Body of pancreas (tissue), 4 donors: ENCODE data around the gene ZMAT3. TPM values are rescaled to one million over a fixed set of nuclear protein-coding genes. Genes with fewer than 3 reads are reported as not detected.

ENCODE experiments used
- ATAC-seq: fragments of 150-250 bp; one replicate; pipeline ENCODE4 v1.9.1; 2016
- DNase-seq, 4 donors: peaks; one replicate each; pipeline ENCODE4 v3.0.0-alpha.2; 2019
- H3K27ac ChIP-seq, 4 donors: fragments of 200-600 bp; sonication (generic); 1 replicate in 3 of 4; 2 replicates in 1 of 4; pipeline versions ENCODE4 v1.5.1 to v1.6.1; 2016 to 2019; ENCODE audit warnings: mild to moderate bottlenecking in 1 of 4, mixed read lengths in 1 of 4, moderate library complexity in 1 of 4
- H3K27me3 ChIP-seq, 2 donors: fragments of 200-600 bp; sonication (generic); one replicate each; pipeline ENCODE4 v1.6.0; 2016; ENCODE audit warnings: mild to moderate bottlenecking in 1 of 2
- H3K36me3 ChIP-seq, 2 donors: fragments of 200-600 bp; sonication (generic); replicated peaks in 1 of 2; 2 replicates each; pipeline ENCODE4 v1.5.1; 2016; ENCODE audit warnings: low read depth in 2 of 2; ENCODE audit not compliant: insufficient read depth in 1 of 2
- H3K4me1 ChIP-seq: fragments of 200-600 bp; sonication (generic); one replicate; pipeline ENCODE4 v1.6.0; 2016
- H3K4me3 ChIP-seq, 2 donors: fragments of 200-600 bp; sonication (generic); 1 replicate in 1 of 2; 2 replicates in 1 of 2; pipeline ENCODE4 v1.5.1; 2016 to 2019
- H3K9me3 ChIP-seq, 3 donors: fragments of 200-600 bp; sonication (generic); 1 replicate in 2 of 3; 2 replicates in 1 of 3; pipeline ENCODE4 v1.5.1; 2016
- POLR2A ChIP-seq, 3 donors: fragments of 450-650 bp; IDR thresholded peaks; one replicate each; pipeline ENCODE4 v1.6.1; 2016; ENCODE audit warnings: antibody characterized with exemption in 3 of 3, mild to moderate bottlenecking in 2 of 3
- WGBS, 2 donors: methylation state at CpG; one replicate each; pipeline ENCODE4 v1.1.5; 2017; 5-methylcytosine and 5-hydroxymethylcytosine counted together
- intact Hi-C: fragments of 100-400 bp; cut with DNase I; formaldehyde crosslinking; loops from one replicate; pipeline ENCODE4 v1.15.1; 2023
- total RNA-seq, 2 donors: library from RNA; depleted of rRNA; stranded (reverse); fragments of >200 nt; gene quantifications; one replicate each; pipeline ENCODE4 v1.1.0, GENCODE V29; 2016
- TF ChIP-seq, protein P1 (sequence below), 7 experiments: fragments of 450-650 bp in 4 of 7; fragments of 200-600 bp in 3 of 7; sonication (generic) in 3 of 7; IDR thresholded peaks; one replicate each; pipeline ENCODE4 v1.5.1; 2016 to 2019; ENCODE audit warnings: antibody characterized with exemption in 7 of 7

Gene ZMAT3
- total RNA-seq, 2 donors from 2014 or later = 6.6 to 9.3 TPM

- 90 to 91% methylated on average over 4 of the region's 4 CpGs for whole genome bisulfite sequencing, 2 donors
- intact Hi-C loops = no loop called here
- no peaks in the 10 kb centered on the region for H3K36me3 ChIP-seq
- H3K4me3 ChIP-seq = no peak overlapping the region
- DNase-seq (no peak), ATAC-seq (no peak)
- H3K27me3 ChIP-seq = no peaks in the 10 kb centered on the region
- TF ChIP-seq, protein P1, sequence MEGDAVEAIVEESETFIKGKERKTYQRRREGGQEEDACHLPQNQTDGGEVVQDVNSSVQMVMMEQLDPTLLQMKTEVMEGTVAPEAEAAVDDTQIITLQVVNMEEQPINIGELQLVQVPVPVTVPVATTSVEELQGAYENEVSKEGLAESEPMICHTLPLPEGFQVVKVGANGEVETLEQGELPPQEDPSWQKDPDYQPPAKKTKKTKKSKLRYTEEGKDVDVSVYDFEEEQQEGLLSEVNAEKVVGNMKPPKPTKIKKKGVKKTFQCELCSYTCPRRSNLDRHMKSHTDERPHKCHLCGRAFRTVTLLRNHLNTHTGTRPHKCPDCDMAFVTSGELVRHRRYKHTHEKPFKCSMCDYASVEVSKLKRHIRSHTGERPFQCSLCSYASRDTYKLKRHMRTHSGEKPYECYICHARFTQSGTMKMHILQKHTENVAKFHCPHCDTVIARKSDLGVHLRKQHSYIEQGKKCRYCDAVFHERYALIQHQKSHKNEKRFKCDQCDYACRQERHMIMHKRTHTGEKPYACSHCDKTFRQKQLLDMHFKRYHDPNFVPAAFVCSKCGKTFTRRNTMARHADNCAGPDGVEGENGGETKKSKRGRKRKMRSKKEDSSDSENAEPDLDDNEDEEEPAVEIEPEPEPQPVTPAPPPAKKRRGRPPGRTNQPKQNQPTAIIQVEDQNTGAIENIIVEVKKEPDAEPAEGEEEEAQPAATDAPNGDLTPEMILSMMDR (IDR thresholded peaks at IDR 0.05) = no peak
- no peak for TF ChIP-seq POLR2A (IDR thresholded peaks at IDR 0.05)
- H3K9me3 ChIP-seq = no peaks in the 10 kb centered on the region
- no peaks in the 10 kb centered on the region for H3K4me1 ChIP-seq
- H3K27ac ChIP-seq = no peak overlapping the region
These were observed 7.9 kb upstream of the ZMAT3 start for GRCh38 chr3:179079537-179079936.

GRCh38 chr3:179076243-179077027, 4.8 kb upstream of the ZMAT3 start:
- H3K27me3 ChIP-seq = no peaks in the 10 kb centered on the region
- DNase-seq (no peak), ATAC-seq (no peak)
- no peak overlapping the region for H3K27ac ChIP-seq
- TF ChIP-seq, protein P1 (IDR thresholded peaks at IDR 0.05) = no peak
- TF ChIP-seq POLR2A (IDR thresholded peaks at IDR 0.05) = no peak
- H3K4me3 ChIP-seq = no peak overlapping the region
- no peaks in the 10 kb centered on the region for H3K36me3 ChIP-seq
- H3K4me1 ChIP-seq = peaks cover 5% of the 10 kb centered on the region
- intact Hi-C loops = no loop called here
- no peaks in the 10 kb centered on the region for H3K9me3 ChIP-seq
- WGBS, 2 donors = 55 to 57% methylated on average over 4 of the region's 4 CpGs

GRCh38 chr3:179074656-179075055, 3.0 kb upstream of the ZMAT3 start:
- Histone ChIP-seq H3K27me3 (no peaks in the 10 kb centered on the region), H3K4me3 (no peak overlapping the region), H3K36me3 (no peaks in the 10 kb centered on the region), H3K4me1 (peaks cover 11% of the 10 kb centered on the region), H3K9me3 (no peaks in the 10 kb centered on the region), H3K27ac (no peak overlapping the region)
- DNase-seq (no peak), ATAC-seq (no peak)
- WGBS, 2 donors = 69 to 72% methylated on average over 3 of the region's 3 CpGs
- intact Hi-C loops = no loop called here
- TF ChIP-seq POLR2A (IDR thresholded peaks at IDR 0.05) = no peak
- TF ChIP-seq, protein P1 (IDR thresholded peaks at IDR 0.05) = no peak

GRCh38 chr3:179073816-179074215, 2.2 kb upstream of the ZMAT3 start:
- no peak for ATAC-seq
- no peak overlapping the region for H3K27ac ChIP-seq
- H3K4me1 ChIP-seq = peaks cover 17% of the 10 kb centered on the region
- no peaks in the 10 kb centered on the region for H3K36me3 ChIP-seq
- no peak overlapping the region for H3K4me3 ChIP-seq
- no peaks in the 10 kb centered on the region for H3K9me3 ChIP-seq
- TF ChIP-seq, protein P1 (IDR thresholded peaks at IDR 0.05) = no peak
- TF ChIP-seq POLR2A (IDR thresholded peaks at IDR 0.05) = no peak
- intact Hi-C loops = no loop called here
- DNase-seq = no peak
- 67 to 76% methylated on average over 2 of the region's 2 CpGs for WGBS, 2 donors
- no peaks in the 10 kb centered on the region for H3K27me3 ChIP-seq

DNA sequence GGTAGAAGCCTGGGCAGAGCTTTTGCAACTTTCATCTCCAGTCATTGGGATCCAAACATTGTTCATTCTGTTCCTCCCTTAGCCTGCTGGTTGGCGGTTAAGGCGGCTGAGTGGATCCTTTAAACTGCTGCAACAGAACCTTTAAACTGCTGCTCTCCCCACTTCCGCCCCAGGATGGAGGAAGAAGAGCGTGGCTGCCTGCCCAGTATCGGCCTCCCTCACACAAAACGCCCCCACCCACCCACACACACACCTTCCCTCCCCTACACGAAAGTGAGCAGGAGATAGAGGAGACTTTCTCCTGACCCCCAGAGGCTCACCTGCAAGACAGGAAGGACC, 460 bp upstream of the ZMAT3 start:
- 1 to 9% methylated on average over 7 of the region's 7 CpGs for WGBS, 2 donors

More for the DNA sequence above, 460 bp upstream of the ZMAT3 start:
- H3K27me3 ChIP-seq = no peaks in the 10 kb centered on the region
- peaks cover 27% of the 10 kb centered on the region for H3K4me1 ChIP-seq
- intact Hi-C loops = no loop called here
- no peaks in the 10 kb centered on the region for H3K36me3 ChIP-seq
- ATAC-seq = peak; percentile 26
- peak overlapping the region; percentile 76 to 87 (median 82) for H3K27ac ChIP-seq
- no peak for TF ChIP-seq POLR2A (IDR thresholded peaks at IDR 0.05)
- TF ChIP-seq, protein P1 (IDR thresholded peaks at IDR 0.05) = no peak
- peak; percentile 8 to 31 (median 20) for DNase-seq
- no peaks in the 10 kb centered on the region for H3K9me3 ChIP-seq
- H3K4me3 ChIP-seq = peak overlapping the region; percentile 24 to 90
